PC-3 (cell line): ENCODE data around the gene IP6K1. TPM values are rescaled to one million over a fixed set of nuclear protein-coding genes. Genes with fewer than 3 reads are reported as not detected.
"Not testable (repeated sequence)": the region's sequence is repeated elsewhere in the genome, so short reads cannot be mapped to it uniquely, and the experiment has no call there.

Experiments used
- ATAC-seq: fragments of 200-7000 bp; cut with Tn5 transposase; 2 replicates; pipeline ENCODE4 v1.9.1; 2020; ENCODE audit warnings: mild to moderate bottlenecking, moderate library complexity
- BruUV-seq: library from RNA; stranded (reverse); fragments of 400-500 nt; replicated peaks from 2 replicates; lab custom pipeline; 2021; lab: Mats Ljungman, UMichigan
- CTCF ChIA-PET: fragments of 300-600 bp; sonication (Branson Sonifier 250); formaldehyde crosslinking; loops from one replicate; lab custom pipeline; 2022; ENCODE audit warnings: antibody characterized with exemption; lab: Charles Lee
- POLR2A ChIA-PET: fragments of 300-600 bp; sonication (Branson Sonifier 250); formaldehyde crosslinking; loops from one replicate; lab custom pipeline; 2022; ENCODE audit warnings: antibody characterized with exemption; ENCODE audit not compliant: unreplicated experiment; lab: Charles Lee
- DNase-seq: peaks from one replicate; pipeline ENCODE4 v3.0.0-alpha.2; 2015
- H2AFZ ChIP-seq: fragments of 300-600 bp; sonication (generic); 2 replicates; pipeline ENCODE4 v1.6.0; 2016; ENCODE audit warnings: antibody characterized with exemption, low read length
- H3F3A ChIP-seq: fragments of 300-600 bp; sonication (generic); one replicate; pipeline ENCODE4 v1.6.0; 2017; ENCODE audit warnings: antibody characterized with exemption, low read length, control low read depth, mild to moderate bottlenecking; ENCODE audit not compliant: unreplicated experiment
- H3K27ac ChIP-seq: fragments of 300-600 bp; sonication (generic); 2 replicates; pipeline ENCODE4 v1.5.1; 2016; ENCODE audit warnings: mild to moderate bottlenecking, low read length
- H3K27me3 ChIP-seq: fragments of 300-600 bp; sonication (generic); 2 replicates; pipeline ENCODE4 v1.6.1; 2016; ENCODE audit warnings: low read length, mixed read lengths
- H3K36me3 ChIP-seq: fragments of 300-600 bp; sonication (generic); 2 replicates; pipeline ENCODE4 v1.6.1; 2016; ENCODE audit warnings: low read depth, mixed run types, low read length, mixed read lengths
- H3K4me1 ChIP-seq: fragments of 300-600 bp; sonication (generic); 2 replicates; pipeline ENCODE4 v1.5.1; 2016; ENCODE audit warnings: low read length; ENCODE audit not compliant: insufficient read depth
- H3K4me2 ChIP-seq: fragments of 300-600 bp; sonication (generic); 2 replicates; pipeline ENCODE4 v1.6.0; 2016; ENCODE audit warnings: low read length
- H3K4me3 ChIP-seq: fragments of 300-600 bp; sonication (generic); 2 replicates; pipeline ENCODE4 v1.5.1; 2016; ENCODE audit warnings: mild to moderate bottlenecking, low read length, mixed read lengths
- H3K79me2 ChIP-seq: fragments of 300-600 bp; sonication (generic); 2 replicates; pipeline ENCODE4 v1.6.1; 2017; ENCODE audit warnings: low read length, mixed read lengths
- H3K9ac ChIP-seq: fragments of 300-600 bp; sonication (generic); 2 replicates; pipeline ENCODE4 v1.6.0; 2016; ENCODE audit warnings: mild to moderate bottlenecking, low read length
- H3K9me2 ChIP-seq: fragments of 300-600 bp; sonication (generic); replicated peaks from 2 replicates; pipeline ENCODE4 v1.6.1; 2016; ENCODE audit warnings: mixed run types, low read length, mixed read lengths
- H3K9me3 ChIP-seq: fragments of 300-600 bp; sonication (generic); 2 replicates; pipeline ENCODE4 v1.6.1; 2016; ENCODE audit warnings: low read length, mixed read lengths
- H4K20me1 ChIP-seq: fragments of 300-600 bp; sonication (generic); 2 replicates; pipeline ENCODE4 v1.6.1; 2016; ENCODE audit warnings: low read length, mixed read lengths
- EZH2 ChIP-seq: fragments of 300-600 bp; sonication (generic); IDR thresholded peaks from one replicate; pipeline ENCODE4 v1.6.1; 2017; ENCODE audit warnings: antibody characterized with exemption, mild to moderate bottlenecking, low read length; ENCODE audit not compliant: unreplicated experiment
- EZH2phosphoT487 ChIP-seq: fragments of 300-600 bp; sonication (generic); IDR thresholded peaks from 2 replicates; pipeline ENCODE4 v1.6.1; 2018; ENCODE audit warnings: mild to moderate bottlenecking, antibody characterized with exemption, low read length, borderline replicate concordance
- intact Hi-C: fragments of 100-400 bp; cut with micrococcal nuclease; formaldehyde crosslinking; loops from 2 replicates; pipeline ENCODE4 v1.9.0; 2023
- total RNA-seq: library from RNA; depleted of rRNA; stranded (reverse); fragments of >200 nt; gene quantifications from 2 replicates; pipeline ENCODE4 v1.2.3, GENCODE V29; 2014
- TF ChIP-seq, protein P1 (sequence below): fragments of 300-600 bp; sonication (generic); conservative IDR thresholded peaks from 2 replicates; pipeline ENCODE4 v1.5.1; 2017; ENCODE audit warnings: antibody characterized with exemption, low read depth, mild to moderate bottlenecking, low read length

IP6K1 gene
- total RNA-seq, 1 experiment from 2014 or later = 50.3 TPM

DNA sequence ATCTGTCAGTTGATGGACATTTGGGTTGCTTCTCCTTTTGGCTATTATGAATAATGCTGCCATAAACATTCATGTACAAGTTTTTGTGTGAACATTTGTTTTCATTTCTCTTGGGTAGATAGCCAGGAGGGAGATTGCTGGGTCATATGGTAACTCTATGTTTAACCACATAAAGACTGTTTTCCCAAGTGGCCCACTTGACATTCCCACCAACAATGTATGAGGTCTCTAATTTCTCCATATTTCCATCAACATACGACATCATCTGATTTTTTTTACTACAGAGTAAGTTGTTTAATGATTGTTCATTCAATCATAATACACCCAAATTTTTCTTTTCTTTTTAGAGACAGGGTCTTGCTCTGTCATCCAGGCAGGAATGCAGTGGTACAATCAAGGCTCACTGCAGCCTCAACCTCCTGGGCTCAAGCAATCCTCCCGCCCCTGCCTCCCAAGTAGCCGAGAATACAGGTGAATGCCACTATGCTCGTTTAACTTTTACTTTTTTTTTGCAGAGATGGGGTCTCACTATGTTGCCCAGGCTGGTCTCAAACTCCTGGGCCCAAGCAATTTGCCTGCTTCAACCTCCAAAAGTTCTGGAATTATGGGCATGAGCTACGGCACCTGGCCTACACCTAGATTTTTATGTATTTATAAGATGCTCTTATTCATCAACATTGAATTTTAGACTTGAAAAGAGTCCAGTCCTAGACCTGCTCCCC lies 6.8 kb downstream of the IP6K1 start:
- intact Hi-C loops = no loop called here
- Histone ChIP-seq H3K4me1 (peaks cover 9% of the 10 kb centered on the region), H3K4me3 (no peak overlapping the region), H3K4me2 (no peak overlapping the region), H3K9me2 (no peaks in the 10 kb centered on the region), H3K79me2 (peaks cover 93% of the 10 kb centered on the region), H2AFZ (no peak overlapping the region), H3K9me3 (no peaks in the 10 kb centered on the region), H3K36me3 (peaks cover 12% of the 10 kb centered on the region; the same call in 1 of the 2 replicates), H3K27ac (no peak overlapping the region), H3K27me3 (no peaks in the 10 kb centered on the region), H3F3A (no peaks in the 10 kb centered on the region), H3K9ac (no peak overlapping the region), H4K20me1 (peaks cover 9% of the 10 kb centered on the region; the same call in 1 of the 2 replicates)
- TF ChIP-seq, protein P1, sequence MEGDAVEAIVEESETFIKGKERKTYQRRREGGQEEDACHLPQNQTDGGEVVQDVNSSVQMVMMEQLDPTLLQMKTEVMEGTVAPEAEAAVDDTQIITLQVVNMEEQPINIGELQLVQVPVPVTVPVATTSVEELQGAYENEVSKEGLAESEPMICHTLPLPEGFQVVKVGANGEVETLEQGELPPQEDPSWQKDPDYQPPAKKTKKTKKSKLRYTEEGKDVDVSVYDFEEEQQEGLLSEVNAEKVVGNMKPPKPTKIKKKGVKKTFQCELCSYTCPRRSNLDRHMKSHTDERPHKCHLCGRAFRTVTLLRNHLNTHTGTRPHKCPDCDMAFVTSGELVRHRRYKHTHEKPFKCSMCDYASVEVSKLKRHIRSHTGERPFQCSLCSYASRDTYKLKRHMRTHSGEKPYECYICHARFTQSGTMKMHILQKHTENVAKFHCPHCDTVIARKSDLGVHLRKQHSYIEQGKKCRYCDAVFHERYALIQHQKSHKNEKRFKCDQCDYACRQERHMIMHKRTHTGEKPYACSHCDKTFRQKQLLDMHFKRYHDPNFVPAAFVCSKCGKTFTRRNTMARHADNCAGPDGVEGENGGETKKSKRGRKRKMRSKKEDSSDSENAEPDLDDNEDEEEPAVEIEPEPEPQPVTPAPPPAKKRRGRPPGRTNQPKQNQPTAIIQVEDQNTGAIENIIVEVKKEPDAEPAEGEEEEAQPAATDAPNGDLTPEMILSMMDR = no peak
- TF ChIP-seq EZH2 (no peak), EZH2phosphoT487 (no peak)
- ChIA-PET POLR2A (no interaction called here), CTCF (no interaction called here)
- DNase-seq (no peak), ATAC-seq (no peak)
- no TSS peak for BruUV-seq

- H3K9me2 ChIP-seq, H2AFZ ChIP-seq, DNase-seq, H3K27me3 ChIP-seq, H3K36me3 ChIP-seq, CTCF ChIA-PET, intact Hi-C loops, POLR2A ChIA-PET, ATAC-seq, H3K9me3 ChIP-seq, H3F3A ChIP-seq, H3K27ac ChIP-seq, H3K4me2 ChIP-seq, H3K4me3 ChIP-seq, H3K9ac ChIP-seq, BruUV-seq: not testable (repeated sequence)
- peaks cover 21% of the 10 kb centered on the region for H3K4me1 ChIP-seq
- H3K79me2 ChIP-seq = peaks cover 90% of the 10 kb centered on the region
- H4K20me1 ChIP-seq = peaks cover 16% of the 10 kb centered on the region; the same call in 1 of the 2 replicates
These were observed 10.2 kb downstream of the IP6K1 start for GRCh38 chr3:49776101-49776500.

DNA sequence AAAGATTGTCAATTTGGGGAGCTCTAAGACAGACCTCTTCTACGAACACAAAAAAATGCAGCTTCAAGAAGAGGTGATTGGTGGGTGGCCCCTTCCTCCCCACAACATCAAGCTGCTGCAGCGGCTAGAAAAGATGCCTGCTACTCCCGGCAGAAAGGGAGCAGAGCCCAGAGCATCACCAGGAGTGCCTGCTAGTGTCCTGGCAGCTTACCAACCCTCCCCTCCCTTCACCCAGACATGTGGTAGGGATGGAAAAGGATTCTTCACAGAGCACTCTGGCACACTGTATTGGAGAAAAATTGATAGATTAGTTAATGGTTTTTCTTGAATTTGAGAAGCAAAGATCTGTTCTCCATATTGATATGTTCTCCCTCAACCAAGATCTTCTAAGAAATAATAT lies 10.8 kb downstream of the IP6K1 start:
- Histone ChIP-seq H2AFZ (no peak overlapping the region), H3K9ac (no peak overlapping the region), H4K20me1 (peaks cover 20% of the 10 kb centered on the region; the same call in 1 of the 2 replicates), H3F3A (no peaks in the 10 kb centered on the region), H3K27ac (no peak overlapping the region), H3K36me3 (peaks cover 9% of the 10 kb centered on the region; the same call in 1 of the 2 replicates), H3K9me2 (no peaks in the 10 kb centered on the region), H3K27me3 (no peaks in the 10 kb centered on the region), H3K79me2 (peaks cover 90% of the 10 kb centered on the region), H3K9me3 (no peaks in the 10 kb centered on the region), H3K4me2 (no peak overlapping the region), H3K4me1 (peaks cover 23% of the 10 kb centered on the region), H3K4me3 (no peak overlapping the region)
- TF ChIP-seq EZH2phosphoT487 = no peak
- TF ChIP-seq, protein P1 = no peak
- no peak for TF ChIP-seq EZH2
- BruUV-seq = no TSS peak
- intact Hi-C loops = no loop called here
- ChIA-PET CTCF (no interaction called here), POLR2A (no interaction called here)
- no peak for ATAC-seq
- no peak for DNase-seq
